GM10266 (cell line): ENCODE data around the gene PSAPL1.

Source experiments
- DNase-seq: peaks from one replicate; pipeline ENCODE4 v3.0.0; 2012; ENCODE audit errors: extremely low spot score
- CTCF ChIP-seq: IDR thresholded peaks from 2 replicates; pipeline ENCODE4 v1.5.1; 2012; ENCODE audit warnings: mild to moderate bottlenecking, low read depth; ENCODE audit not compliant: control insufficient read depth, insufficient read depth; ENCODE audit errors: missing control alignments

The PSAPL1 gene

DNA sequence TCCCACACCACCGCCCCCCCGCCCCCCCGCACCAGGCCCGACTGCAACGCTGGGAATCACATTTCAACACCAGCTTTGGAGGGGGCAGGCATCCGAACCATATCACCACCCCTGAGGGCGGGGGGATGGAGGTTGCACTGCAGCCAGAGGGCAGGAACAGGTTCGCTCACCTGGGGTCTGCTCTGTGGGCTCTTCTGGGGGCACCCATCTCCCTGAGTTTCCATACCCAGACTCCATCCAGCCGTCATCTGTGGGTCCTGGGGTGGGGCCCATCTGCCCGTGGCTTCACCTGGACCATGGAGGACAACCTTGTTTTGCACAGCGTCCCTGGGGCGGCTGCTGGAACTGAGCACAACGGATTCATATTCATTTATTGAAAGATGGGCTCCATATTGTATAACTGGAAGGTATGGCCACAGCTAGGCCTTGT is 6.9 kb downstream of the PSAPL1 start:
- TF ChIP-seq CTCF = no peak
- DNase-seq = no peak

DNA sequence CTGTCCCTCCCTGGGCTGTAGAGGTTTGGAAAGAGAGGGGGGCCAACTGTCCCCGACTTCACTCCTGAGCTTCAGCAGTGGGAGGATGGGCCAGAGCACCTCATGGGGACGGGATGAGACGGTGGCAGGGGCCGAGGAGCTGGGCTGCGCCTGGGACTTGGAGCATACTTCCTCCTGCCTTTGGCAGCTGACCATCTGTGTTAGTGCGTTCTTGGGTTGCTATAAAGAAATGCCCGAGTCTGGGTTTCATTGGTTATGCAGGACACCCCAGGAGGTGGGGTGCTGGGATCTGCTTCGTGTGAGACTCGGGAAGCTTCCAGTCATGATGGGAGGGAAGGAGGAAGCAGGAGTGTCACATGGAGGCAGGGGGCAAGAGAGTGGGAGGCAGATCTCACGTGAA is 7.4 kb downstream of the PSAPL1 start:
- TF ChIP-seq CTCF = no peak
- DNase-seq = no peak

GRCh38 chr4:7426525-7427171 is 8.1 kb downstream of the PSAPL1 start:
- DNase-seq = no peak
- no peak for TF ChIP-seq CTCF

GRCh38 chr4:7425591-7426468 is 8.9 kb downstream of the PSAPL1 start:
- no peak for DNase-seq
- TF ChIP-seq CTCF = no peak

GRCh38 chr4:7425124-7425523 is 9.6 kb downstream of the PSAPL1 start:
- DNase-seq = no peak
- TF ChIP-seq CTCF = no peak

GRCh38 chr4:7424553-7425111 is 10.1 kb downstream of the PSAPL1 start:
- DNase-seq = no peak
- TF ChIP-seq CTCF = no peak
